Lower leg skin (tissue), 4 donors: ENCODE data around the gene DCLRE1B. TPM values are rescaled to one million over a fixed set of nuclear protein-coding genes. Genes with fewer than 3 reads are reported as not detected.

ENCODE experiments used
- DNase-seq, 2 donors: peaks; one replicate each; pipeline ENCODE4 v3.0.0-alpha.2; 2019; ENCODE audit warnings: low spot score in 2 of 2
- H3K4me3 ChIP-seq: fragments of 200-600 bp; sonication (generic); 2 replicates; pipeline ENCODE4 v1.5.1; 2017; ENCODE audit warnings: mild to moderate bottlenecking, low read depth; ENCODE audit not compliant: poor library complexity, severe bottlenecking
- CTCF ChIP-seq, 3 donors: fragments of 450-650 bp; IDR thresholded peaks; one replicate each; pipeline ENCODE4 v1.5.1; 2016; ENCODE audit warnings: antibody characterized with exemption in 3 of 3, mild to moderate bottlenecking in 3 of 3, moderate library complexity in 2 of 3
- POLR2A ChIP-seq, 2 donors: fragments of 450-650 bp; IDR thresholded peaks; one replicate each; pipeline ENCODE4 v1.6.1; 2016 to 2017; ENCODE audit warnings: antibody characterized with exemption in 2 of 2, mild to moderate bottlenecking in 1 of 2, moderate library complexity in 1 of 2
- WGBS, 2 donors: methylation state at CpG; one replicate each; pipeline ENCODE4 v1.1.5; 2018; 5-methylcytosine and 5-hydroxymethylcytosine counted together
- intact Hi-C: fragments of 100-400 bp; cut with DNase I; formaldehyde crosslinking; loops from one replicate; pipeline ENCODE4 v1.15.0; 2023; ENCODE audit warnings: low total_unique reads
- total RNA-seq, 4 donors: library from RNA; depleted of rRNA; stranded (reverse); fragments of >200 nt; gene quantifications; one replicate each; pipeline ENCODE4 v1.1.0, GENCODE V29; 2016

DCLRE1B gene
- total RNA-seq, 4 donors from 2014 or later = 2.1 to 4.4 (median 3.5) TPM

- WGBS, 2 donors = 89 to 94% methylated on average over 5 of the region's 5 CpGs
- no peak for DNase-seq
- intact Hi-C loops = no loop called here
- H3K4me3 ChIP-seq = no peak overlapping the region
- TF ChIP-seq CTCF (IDR thresholded peaks at IDR 0.05) (no peak), POLR2A (IDR thresholded peaks at IDR 0.05) (no peak)
Measured at GRCh38 chr1:113876176-113876575, 28.9 kb upstream of the DCLRE1B start.

GRCh38 chr1:113879739-113880038 lies 25.4 kb upstream of the DCLRE1B start:
- intact Hi-C loops = no loop called here
- TF ChIP-seq CTCF (IDR thresholded peaks at IDR 0.05) = no peak
- no peak for TF ChIP-seq POLR2A (IDR thresholded peaks at IDR 0.05)
- DNase-seq = no peak
- no peak overlapping the region for H3K4me3 ChIP-seq
- 93 to 96% methylated on average over 4 of the region's 4 CpGs for WGBS, 2 donors

- DNase-seq = no peak
- 75 to 94% methylated on average over 2 of the region's 2 CpGs for WGBS, 2 donors
- intact Hi-C loops = no loop called here
- H3K4me3 ChIP-seq = no peak overlapping the region
- TF ChIP-seq POLR2A (IDR thresholded peaks at IDR 0.05) = no peak
- no peak for TF ChIP-seq CTCF (IDR thresholded peaks at IDR 0.05)
Measured at GRCh38 chr1:113881661-113882060, 23.5 kb upstream of the DCLRE1B start.

GRCh38 chr1:113886417-113887401 lies 18.4 kb upstream of the DCLRE1B start:
- no peak overlapping the region for H3K4me3 ChIP-seq
- intact Hi-C loops = no loop called here
- 66 to 85% methylated on average over 17 of the region's 17 CpGs for WGBS, 2 donors
- TF ChIP-seq CTCF (IDR thresholded peaks at IDR 0.05) (no peak), POLR2A (IDR thresholded peaks at IDR 0.05) (no peak)
- no peak for DNase-seq

- TF ChIP-seq CTCF (IDR thresholded peaks at IDR 0.05) = no peak
- no peak for TF ChIP-seq POLR2A (IDR thresholded peaks at IDR 0.05)
- no peak for DNase-seq
- 53 to 61% methylated on average over 6 of the region's 6 CpGs for WGBS, 2 donors
- intact Hi-C loops = no loop called here
- H3K4me3 ChIP-seq = no peak within 1 kb of the TSS
Measured at GRCh38 chr1:113887402-113888175, 17.5 kb upstream of the DCLRE1B start, which contains the start of gene BCL2L15. BCL2L15 (minus strand) TSS chr1:113887581; CDS start chr1:113887375, 206 bp downstream.
